Astrocyte of the spinal cord (primary cell): Measurements from ENCODE around the gene CPVL.

Experiments
- DNase-seq: peaks from one replicate; pipeline ENCODE4 v3.0.0; 2011; ENCODE audit warnings: low read depth, low spot score
- H3K4me3 ChIP-seq: 2 replicates; pipeline ENCODE4 v1.5.1; 2011; ENCODE audit warnings: low read depth, mild to moderate bottlenecking, low read length, moderate library complexity
- CTCF ChIP-seq: IDR thresholded peaks from 2 replicates; pipeline ENCODE4 v1.5.1; 2012; ENCODE audit warnings: low read depth, mild to moderate bottlenecking, low read length, inconsistent platforms
- in situ Hi-C: cut with HindIII; loops from 2 replicates; pipeline ENCODE4 v1.10.0; 2017; ENCODE audit warnings: low sequenced_read_pairs

The CPVL gene

GRCh38 chr7:29078311-29079260, 67.8 kb downstream of the CPVL start:
- TF ChIP-seq CTCF, result no peak
- in situ Hi-C loops, result no loop called here

GRCh38 chr7:29077854-29078253, 68.5 kb downstream of the CPVL start:
- in situ Hi-C loops, result no loop called here
- no peak overlapping the region for H3K4me3 ChIP-seq
- TF ChIP-seq CTCF, result no peak
- DNase-seq, result no peak

More at GRCh38 chr7:29078311-29079260, 67.8 kb downstream of the CPVL start:
- no peak for DNase-seq
- no peak overlapping the region for H3K4me3 ChIP-seq

GRCh38 chr7:29077176-29077575, 69.2 kb downstream of the CPVL start:
- DNase-seq, result no peak
- in situ Hi-C loops, result no loop called here
- no peak for TF ChIP-seq CTCF
- no peak overlapping the region for H3K4me3 ChIP-seq

- no peak for TF ChIP-seq CTCF
- in situ Hi-C loops, result no loop called here
- no peak for DNase-seq
- H3K4me3 ChIP-seq, result no peak overlapping the region
Observed at GRCh38 chr7:29076631-29077030, 69.7 kb downstream of the CPVL start.

- H3K4me3 ChIP-seq, result no peak overlapping the region
- DNase-seq, result no peak
- in situ Hi-C loops, result no loop called here
- TF ChIP-seq CTCF, result no peak
Observed at GRCh38 chr7:29075606-29076005, 70.7 kb downstream of the CPVL start.

- in situ Hi-C loops, result no loop called here
- no peak for TF ChIP-seq CTCF
- no peak overlapping the region for H3K4me3 ChIP-seq
- DNase-seq, result no peak
Observed at GRCh38 chr7:29071203-29071874, 75.0 kb downstream of the CPVL start.
